Measurements from ENCODE around the gene SORL1.
A peak's percentile ranks its signal among the peaks of the same experiment; 100 is the strongest.
"Not testable (repeated sequence)": the region's sequence is repeated elsewhere in the genome, so short reads cannot be mapped to it uniquely, and the experiment has no call there.

Gene SORL1

DNA sequence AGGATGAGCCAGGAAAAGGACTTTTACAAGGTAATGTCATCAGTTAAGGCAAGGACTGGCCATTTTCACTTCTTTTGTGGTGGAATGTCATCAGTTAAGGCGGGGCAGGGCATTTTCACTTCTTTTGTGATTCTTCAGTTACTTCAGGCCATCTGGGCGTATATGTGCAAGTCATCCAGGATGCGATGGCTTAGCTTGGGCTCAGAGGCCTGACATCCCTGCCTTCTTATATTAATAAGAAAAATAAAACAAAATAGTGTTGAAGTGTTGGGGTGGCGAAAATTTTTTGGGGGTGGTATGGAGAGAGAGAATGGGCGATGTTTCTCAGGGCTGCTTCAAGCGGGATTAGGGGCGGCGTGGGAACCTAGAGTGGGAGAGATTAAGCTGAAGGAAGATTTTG is 185.5 kb downstream of the SORL1 start:
- not testable (repeated sequence) for H3K27me3 Mint-ChIP-seq; H3K9me3 Mint-ChIP-seq; H3K36me3 Mint-ChIP-seq (ENCODE audit: low read depth); H3K4me1 Mint-ChIP-seq (ENCODE audit: low read depth); H3K4me3 Mint-ChIP-seq; H3K27ac Mint-ChIP-seq

DNA sequence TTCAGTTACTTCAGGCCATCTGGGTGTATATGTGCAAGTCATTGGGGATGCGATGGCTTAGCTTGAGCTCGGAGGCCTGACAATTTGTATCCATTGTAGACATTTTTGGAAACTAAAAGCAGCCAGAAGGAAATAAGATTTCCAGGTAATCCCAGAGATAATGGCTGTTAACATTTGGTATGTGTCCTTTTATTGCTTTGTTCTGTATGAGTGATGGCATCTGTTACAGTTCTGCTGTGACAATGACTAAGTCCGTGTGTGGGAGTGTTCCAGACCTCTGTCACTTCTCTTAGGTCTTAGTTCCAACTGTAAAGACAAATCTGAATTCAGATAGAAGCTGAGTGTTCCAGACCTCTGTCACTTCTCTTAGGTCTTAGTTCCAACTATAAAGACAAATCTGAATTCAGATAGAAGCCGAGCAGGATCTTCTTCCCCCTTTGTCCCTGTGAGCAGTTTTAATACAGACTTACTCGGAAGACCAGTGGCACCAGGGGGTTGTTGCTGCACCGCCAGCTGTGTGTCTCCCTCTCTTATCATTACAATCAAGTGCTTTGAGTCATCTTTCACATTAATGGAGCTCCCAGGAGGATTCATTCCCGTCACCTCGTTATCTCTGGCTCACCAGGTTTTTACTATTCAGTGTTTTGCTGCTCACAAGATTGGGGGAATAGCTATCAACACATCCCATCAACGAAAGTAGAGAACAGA is 191.5 kb downstream of the SORL1 start:
- H3K4me3 Mint-ChIP-seq: no peak overlapping the region
- no peaks in the 10 kb centered on the region for H3K27me3 Mint-ChIP-seq

DNA sequence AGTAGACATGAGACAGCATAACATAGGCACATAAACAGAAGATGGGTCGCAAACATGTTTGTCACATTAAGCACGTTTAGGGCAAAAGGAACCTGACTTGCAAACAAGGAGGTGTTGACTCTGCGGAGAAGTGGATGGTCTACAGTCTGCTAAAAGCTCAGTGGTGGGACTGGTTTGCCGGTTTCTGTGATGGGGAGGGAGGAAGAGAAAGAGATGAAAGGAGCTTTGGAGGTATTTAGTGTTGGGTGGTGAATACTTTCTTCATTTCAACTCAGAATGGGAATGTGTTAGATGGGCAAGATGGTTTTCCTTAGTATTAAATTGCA is 192.0 kb downstream of the SORL1 start:
- Mint-ChIP-seq H3K27me3 (no peaks in the 10 kb centered on the region), H3K4me1 (ENCODE audit: low read depth) (no peaks in the 10 kb centered on the region), H3K4me3 (no peak overlapping the region), H3K9me3 (no peaks in the 10 kb centered on the region), H3K36me3 (ENCODE audit: low read depth) (no peaks in the 10 kb centered on the region), H3K27ac (no peak overlapping the region)

More for the DNA sequence above, 191.5 kb downstream of the SORL1 start:
- Mint-ChIP-seq H3K27ac (no peak overlapping the region), H3K36me3 (ENCODE audit: low read depth) (no peaks in the 10 kb centered on the region), H3K9me3 (no peaks in the 10 kb centered on the region), H3K4me1 (ENCODE audit: low read depth) (no peaks in the 10 kb centered on the region)

DNA sequence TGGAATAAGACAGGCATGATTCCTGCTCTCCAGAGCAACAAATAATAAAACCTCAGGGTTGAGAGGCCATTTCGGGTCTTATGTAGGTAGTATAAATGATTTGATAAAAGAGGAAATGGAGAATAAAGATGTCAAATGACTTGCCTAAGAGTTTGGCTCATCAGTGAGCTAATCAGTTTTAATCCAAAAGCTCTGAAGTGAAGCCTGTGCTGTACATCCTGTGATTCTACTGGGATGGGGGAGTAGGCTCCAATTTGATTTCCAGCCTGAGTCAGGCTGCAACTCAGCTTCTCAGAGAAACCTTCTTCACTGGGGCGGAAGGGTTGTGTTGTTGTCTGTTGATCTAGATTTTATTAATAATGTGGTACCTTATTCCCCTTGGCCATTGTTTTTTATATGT is 192.9 kb downstream of the SORL1 start:
- peaks cover 6% of the 10 kb centered on the region for H3K4me1 Mint-ChIP-seq (ENCODE audit: low read depth)
- no peaks in the 10 kb centered on the region for H3K9me3 Mint-ChIP-seq
- no peak overlapping the region for H3K4me3 Mint-ChIP-seq
- H3K27ac Mint-ChIP-seq: no peak overlapping the region
- H3K27me3 Mint-ChIP-seq: no peaks in the 10 kb centered on the region
- no peaks in the 10 kb centered on the region for H3K36me3 Mint-ChIP-seq (ENCODE audit: low read depth)

DNA sequence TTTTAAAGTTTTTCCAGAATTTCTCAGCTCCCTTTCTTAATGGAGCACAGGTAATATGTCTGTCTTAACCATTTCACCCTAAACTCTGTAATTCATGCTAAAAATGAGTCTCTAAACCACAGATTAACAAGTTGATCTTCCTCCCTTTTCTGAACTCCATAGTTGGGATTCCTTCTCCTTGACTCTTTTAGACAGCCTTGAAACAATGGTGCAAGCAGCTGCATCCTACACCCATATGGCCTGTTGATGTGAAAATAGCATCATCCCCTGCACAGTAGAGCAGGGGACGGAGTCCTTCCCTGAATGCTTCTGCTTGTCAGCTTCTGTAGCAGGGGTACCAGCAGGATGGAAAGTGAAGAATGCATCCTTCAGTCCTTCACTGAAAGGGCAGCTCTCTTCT is 193.5 kb downstream of the SORL1 start:
- no peak overlapping the region for H3K27ac Mint-ChIP-seq
- H3K4me1 Mint-ChIP-seq (ENCODE audit: low read depth): peaks cover 12% of the 10 kb centered on the region
- no peaks in the 10 kb centered on the region for H3K36me3 Mint-ChIP-seq (ENCODE audit: low read depth)
- H3K4me3 Mint-ChIP-seq: no peak overlapping the region
- no peaks in the 10 kb centered on the region for H3K27me3 Mint-ChIP-seq
- H3K9me3 Mint-ChIP-seq: no peaks in the 10 kb centered on the region

DNA sequence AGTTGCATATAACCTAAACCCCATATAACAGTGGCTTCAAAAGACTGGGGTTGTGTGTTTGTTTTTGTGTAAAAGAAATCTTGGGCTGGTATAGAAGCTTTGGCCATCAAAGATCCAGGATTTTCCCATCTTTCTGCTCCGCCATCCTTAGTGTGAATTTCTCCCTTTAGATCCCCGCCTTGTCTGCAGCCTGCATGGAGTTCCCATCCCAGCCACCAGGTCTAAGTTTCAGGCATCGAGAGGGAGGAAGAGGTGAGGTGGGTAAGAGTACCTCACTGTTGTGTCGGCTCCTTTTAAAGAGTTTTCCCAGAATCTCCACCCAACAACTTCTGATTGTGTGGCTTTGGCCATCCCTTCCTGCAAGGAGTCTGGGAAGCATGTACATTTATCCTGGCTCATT is 196.2 kb downstream of the SORL1 start:
- Mint-ChIP-seq H3K4me3 (no peak overlapping the region), H3K27me3 (no peaks in the 10 kb centered on the region), H3K4me1 (ENCODE audit: low read depth) (peaks cover 21% of the 10 kb centered on the region), H3K9me3 (no peaks in the 10 kb centered on the region), H3K36me3 (ENCODE audit: low read depth) (no peaks in the 10 kb centered on the region), H3K27ac (no peak overlapping the region)

DNA sequence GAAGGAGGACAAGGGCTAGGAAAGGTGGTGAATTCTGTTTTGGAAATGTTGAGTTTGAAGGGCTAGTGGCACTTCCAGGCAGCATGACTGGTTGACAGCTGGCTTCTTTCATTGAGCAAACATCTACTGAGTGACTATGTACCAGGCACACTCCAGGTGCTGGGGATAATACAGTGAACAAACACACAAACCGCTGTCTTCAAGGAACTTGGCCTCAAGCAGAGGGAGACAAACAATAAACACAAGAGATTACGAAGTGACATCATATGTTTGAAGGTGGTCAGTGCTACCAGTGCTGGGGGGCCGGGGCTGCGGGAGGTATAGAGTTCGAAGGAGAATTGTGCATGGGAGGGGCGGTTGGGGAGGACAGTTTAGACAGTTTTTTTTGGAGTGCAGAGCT is 197.7 kb downstream of the SORL1 start:
- H3K9me3 Mint-ChIP-seq: no peaks in the 10 kb centered on the region
- no peaks in the 10 kb centered on the region for H3K36me3 Mint-ChIP-seq (ENCODE audit: low read depth)
- H3K4me1 Mint-ChIP-seq (ENCODE audit: low read depth): peaks cover 21% of the 10 kb centered on the region
- H3K27ac Mint-ChIP-seq: no peak overlapping the region
- H3K27me3 Mint-ChIP-seq: no peaks in the 10 kb centered on the region
- H3K4me3 Mint-ChIP-seq: no peak overlapping the region

DNA sequence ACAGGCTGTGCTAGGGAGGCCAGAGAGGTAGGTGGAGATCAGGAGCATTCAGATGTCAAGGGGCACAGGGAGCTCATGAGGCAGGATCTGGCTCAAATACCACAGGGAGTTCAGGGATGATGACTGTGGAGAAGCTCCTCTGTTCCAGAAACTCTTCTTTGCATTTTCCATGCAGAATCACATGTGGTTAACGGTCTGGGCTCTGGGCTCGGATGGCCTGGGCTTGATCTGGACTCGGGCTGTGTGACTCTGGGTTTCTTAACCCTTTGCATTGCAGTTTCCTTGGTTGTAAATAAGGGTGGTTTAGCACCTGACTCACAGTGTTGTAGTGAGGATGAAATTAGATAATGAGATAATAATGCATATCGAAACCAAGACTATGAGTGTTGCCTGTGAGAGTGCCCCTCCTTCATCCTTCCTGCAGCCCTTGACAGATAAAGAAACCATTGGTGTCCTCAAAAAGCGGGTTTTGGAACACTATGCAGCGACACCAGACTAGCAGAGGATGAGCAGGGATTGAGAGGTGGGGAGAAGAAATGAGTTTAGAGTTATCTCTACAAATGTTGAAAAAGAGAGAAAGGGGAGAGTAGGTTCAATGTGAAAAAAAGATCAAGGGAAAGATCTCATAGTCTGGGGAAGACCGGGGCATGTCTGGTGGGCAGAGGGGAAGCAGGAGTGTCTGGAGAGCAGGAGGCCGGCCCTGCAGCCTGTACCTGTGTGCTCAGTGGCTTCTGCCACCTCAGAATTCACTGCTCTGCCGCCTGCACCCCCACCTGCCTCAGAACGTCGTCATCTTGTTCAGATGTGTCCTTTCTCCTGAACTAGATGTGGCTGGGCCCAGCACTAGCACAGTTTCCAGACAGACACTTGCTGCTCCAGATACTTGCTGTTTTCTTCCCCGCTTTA is 198.5 kb downstream of the SORL1 start:
- H3K36me3 Mint-ChIP-seq (ENCODE audit: low read depth): no peaks in the 10 kb centered on the region
- no peaks in the 10 kb centered on the region for H3K27me3 Mint-ChIP-seq
- H3K4me3 Mint-ChIP-seq: no peak overlapping the region
- H3K27ac Mint-ChIP-seq: no peak overlapping the region
- no peaks in the 10 kb centered on the region for H3K9me3 Mint-ChIP-seq
- H3K4me1 Mint-ChIP-seq (ENCODE audit: low read depth): peaks cover 25% of the 10 kb centered on the region

DNA sequence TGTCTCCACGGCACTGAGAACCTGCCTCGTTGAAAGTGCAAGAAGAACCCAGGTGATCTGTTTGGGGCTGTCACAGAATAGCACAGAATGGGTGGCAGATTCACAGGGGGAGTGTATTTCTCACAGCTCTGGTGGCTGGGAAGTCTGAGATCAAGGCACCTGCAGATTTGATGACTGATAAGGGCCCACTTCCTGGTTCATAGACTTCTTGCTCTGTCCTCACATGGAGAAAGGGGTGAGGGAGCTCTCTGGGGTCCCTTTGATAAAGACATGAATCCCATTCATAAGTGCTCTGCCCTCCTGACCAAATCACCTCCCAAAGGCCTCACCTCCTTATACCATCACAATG is 199.1 kb downstream of the SORL1 start:
- Mint-ChIP-seq H3K4me1 (ENCODE audit: low read depth) (peaks cover 31% of the 10 kb centered on the region), H3K36me3 (ENCODE audit: low read depth) (no peaks in the 10 kb centered on the region), H3K27me3 (no peaks in the 10 kb centered on the region), H3K27ac (no peak overlapping the region), H3K4me3 (no peak overlapping the region), H3K9me3 (no peaks in the 10 kb centered on the region)

DNA sequence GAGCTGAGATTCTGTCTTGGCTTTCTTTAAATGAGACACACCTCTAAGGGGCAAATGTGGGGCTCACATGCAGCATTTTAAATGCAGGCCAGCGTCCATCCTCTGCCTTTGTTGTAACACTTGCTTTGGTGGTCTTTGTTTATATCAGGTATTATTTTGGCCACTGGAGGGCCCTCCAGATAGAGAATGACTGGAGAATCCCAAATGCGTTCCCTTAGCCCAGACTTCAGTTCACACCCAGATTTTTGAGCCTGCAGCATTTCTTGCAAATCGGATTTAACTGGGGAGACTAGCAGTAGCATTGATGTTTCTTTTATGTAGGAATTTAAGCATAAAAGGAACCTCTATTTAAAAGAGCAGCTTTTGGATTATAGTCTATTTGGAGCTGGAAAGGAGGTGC is 200.9 kb downstream of the SORL1 start:
- Mint-ChIP-seq H3K27ac (no peak overlapping the region), H3K9me3 (no peaks in the 10 kb centered on the region), H3K27me3 (no peaks in the 10 kb centered on the region), H3K4me1 (ENCODE audit: low read depth) (peaks cover 32% of the 10 kb centered on the region), H3K4me3 (no peak overlapping the region), H3K36me3 (ENCODE audit: low read depth) (no peaks in the 10 kb centered on the region)

DNA sequence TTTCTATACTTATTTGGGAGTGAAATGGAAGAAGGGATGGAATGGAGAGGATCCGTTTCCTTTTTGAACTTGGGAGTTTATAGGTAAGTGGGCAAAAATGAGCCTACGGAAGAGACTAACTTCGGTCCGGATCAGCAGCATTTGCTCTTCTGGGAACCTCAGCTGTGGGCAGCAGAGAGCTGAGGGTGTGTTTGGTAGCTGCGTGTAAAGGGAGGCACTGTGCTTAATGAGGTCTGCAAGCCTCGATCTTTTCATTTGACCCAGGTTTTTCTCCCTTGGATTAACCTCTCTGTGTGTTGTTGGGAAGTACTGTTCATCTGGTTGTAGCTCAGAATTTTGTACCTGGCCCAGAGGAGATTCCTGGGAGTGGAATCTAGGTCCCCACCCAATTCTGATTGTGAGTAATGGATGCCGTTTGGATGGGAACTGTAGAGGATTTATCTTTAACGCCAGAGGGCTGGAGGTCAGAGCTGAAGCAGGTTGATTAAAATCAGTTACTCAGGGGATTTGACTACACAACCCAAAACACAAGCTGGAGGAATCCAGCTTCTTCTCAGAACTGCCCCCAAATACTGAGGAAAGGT is 202.2 kb downstream of the SORL1 start:
- Mint-ChIP-seq H3K4me1 (ENCODE audit: low read depth) (peaks cover 32% of the 10 kb centered on the region), H3K27ac (no peak overlapping the region), H3K27me3 (no peaks in the 10 kb centered on the region), H3K9me3 (no peaks in the 10 kb centered on the region), H3K36me3 (ENCODE audit: low read depth) (no peaks in the 10 kb centered on the region), H3K4me3 (peak overlapping the region; percentile 1)

DNA sequence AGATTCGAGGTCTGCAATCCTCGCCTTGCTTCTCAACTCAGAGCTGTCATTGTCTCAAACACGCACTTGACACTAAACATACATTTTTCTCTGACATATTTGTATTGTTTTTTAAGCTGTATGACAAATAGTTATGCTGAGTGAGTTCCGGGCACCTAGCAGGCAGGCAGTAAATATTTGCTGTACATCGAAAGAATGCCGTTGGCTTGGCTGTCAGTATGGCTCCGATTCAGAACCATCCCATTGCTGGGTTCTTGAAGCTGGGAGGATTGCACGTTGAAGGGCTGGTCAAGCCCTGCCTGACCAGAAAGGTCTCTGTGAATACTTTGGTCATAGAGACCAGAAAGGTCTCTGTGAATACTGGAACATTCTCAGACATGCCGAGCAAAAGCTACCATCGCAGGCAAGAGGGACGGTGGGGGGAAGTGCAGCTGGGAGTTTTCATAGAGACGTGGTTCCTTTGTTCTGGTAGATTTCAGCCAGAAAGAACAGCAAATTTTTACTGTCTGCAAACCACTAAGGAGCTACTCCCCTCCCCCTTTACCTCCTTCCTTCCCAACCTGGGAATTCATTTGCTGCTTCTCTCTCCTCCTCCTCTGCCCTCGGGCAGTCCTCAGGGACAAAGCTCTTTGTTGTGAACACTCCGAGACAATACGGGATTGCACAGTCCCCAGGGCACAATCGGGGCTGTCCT is 202.9 kb downstream of the SORL1 start:
- Mint-ChIP-seq H3K27me3 (no peaks in the 10 kb centered on the region), H3K4me1 (ENCODE audit: low read depth) (peaks cover 26% of the 10 kb centered on the region), H3K9me3 (no peaks in the 10 kb centered on the region), H3K4me3 (peak overlapping the region; percentile 80), H3K36me3 (ENCODE audit: low read depth) (no peaks in the 10 kb centered on the region), H3K27ac (peak overlapping the region; percentile 91)

DNA sequence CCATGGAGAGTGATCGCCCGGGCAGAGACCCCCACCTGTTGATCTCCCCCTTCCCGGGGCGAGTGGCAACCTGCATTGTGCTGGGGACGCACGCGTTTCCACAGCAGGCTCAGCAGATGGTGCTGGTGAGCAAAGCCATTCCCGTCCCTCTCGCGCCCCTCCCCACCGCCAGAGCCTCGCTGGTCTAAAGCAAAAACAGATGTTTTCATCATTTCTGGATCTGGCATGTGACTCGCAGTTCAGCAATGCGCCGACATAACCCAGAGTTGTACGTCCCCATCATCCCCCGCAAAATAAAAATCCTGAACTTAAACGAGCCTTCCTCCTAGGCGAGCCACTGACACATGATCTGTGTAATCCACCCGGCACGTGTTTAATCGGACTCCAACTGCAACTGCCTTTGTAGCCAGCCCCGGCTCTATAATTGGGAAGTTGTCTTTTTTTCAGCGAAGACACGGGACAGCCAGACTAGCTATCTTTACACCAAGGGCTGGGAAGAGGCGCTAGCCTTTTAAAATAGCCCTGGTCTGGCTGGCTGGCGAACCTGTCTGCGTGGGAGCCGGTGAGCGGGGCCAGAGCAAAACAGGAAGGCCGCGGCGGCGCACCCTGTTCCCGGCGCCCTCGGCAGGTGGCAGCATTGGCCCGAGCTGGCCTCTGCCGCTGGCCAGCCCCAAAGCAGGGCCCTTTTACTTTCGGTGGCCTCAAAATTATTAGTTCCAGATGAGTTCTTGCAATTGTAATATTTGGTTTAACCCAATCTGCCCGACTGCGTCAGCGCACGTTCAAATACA is 203.6 kb downstream of the SORL1 start:
- H3K9me3 Mint-ChIP-seq: no peaks in the 10 kb centered on the region
- peaks cover 18% of the 10 kb centered on the region for H3K4me1 Mint-ChIP-seq (ENCODE audit: low read depth)
- H3K36me3 Mint-ChIP-seq (ENCODE audit: low read depth): no peaks in the 10 kb centered on the region
- no peaks in the 10 kb centered on the region for H3K27me3 Mint-ChIP-seq
- peak overlapping the region; percentile 80 for H3K4me3 Mint-ChIP-seq
- H3K27ac Mint-ChIP-seq: peak overlapping the region; percentile 91

DNA sequence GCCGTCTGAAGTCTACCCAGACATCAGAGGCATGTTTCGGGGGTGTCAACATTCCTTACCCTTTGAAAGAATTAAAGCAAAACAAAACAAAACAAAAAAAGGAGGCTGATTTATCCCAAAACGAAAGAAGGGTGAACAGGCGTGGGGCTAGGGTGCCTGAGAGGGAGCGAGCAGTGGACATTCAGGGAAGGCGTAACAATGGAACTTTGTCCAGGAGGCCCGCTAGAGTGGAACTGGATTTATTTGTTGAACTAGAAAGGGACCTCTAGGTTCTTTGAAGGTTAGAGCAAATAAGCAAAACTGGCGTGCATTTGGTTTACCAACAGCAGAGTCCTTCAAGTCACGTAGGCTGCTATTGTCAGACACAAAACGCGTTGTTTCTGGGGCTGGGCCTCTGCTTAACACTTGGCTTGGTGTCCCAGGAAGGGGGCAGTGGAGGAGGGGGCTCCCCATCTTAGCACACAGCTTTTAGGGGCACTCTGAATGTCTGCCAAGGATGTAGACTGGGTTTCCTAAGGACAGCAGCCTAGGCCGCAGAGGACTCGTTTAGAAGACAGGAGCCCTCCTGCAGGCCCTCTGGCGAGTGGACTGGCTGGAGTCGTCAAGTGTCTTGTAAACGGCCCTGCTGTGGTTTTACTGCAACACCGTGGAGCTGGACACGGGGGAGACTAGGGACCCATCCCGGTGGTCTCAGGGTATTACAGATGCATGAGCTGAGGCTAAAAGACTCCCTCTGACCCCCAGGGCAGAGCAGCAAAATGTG is 204.4 kb downstream of the SORL1 start:
- peak overlapping the region; percentile 80 for H3K4me3 Mint-ChIP-seq

More for the DNA sequence above, 204.4 kb downstream of the SORL1 start:
- Mint-ChIP-seq H3K27ac (peak overlapping the region; percentile 42), H3K27me3 (no peaks in the 10 kb centered on the region), H3K36me3 (ENCODE audit: low read depth) (no peaks in the 10 kb centered on the region), H3K9me3 (no peaks in the 10 kb centered on the region), H3K4me1 (ENCODE audit: low read depth) (peaks cover 11% of the 10 kb centered on the region)

All from stimulated activated naive CD8-positive, alpha-beta T cell treated with anti-CD3 and anti-CD28 coated beads, Interleukin-15, Interleukin-2, amounts not matched to agents 100 ng/mL and 50 ng/mL, for 24 hours (primary cell).